Measurements from ENCODE around the gene NOP9.

NOP9 gene

GRCh38 chr14:24312736-24313507, 13.3 kb downstream of the NOP9 start:
- TF ChIP-seq POU2F2 (IDR thresholded peaks at IDR 0.05; ENCODE audit: low read depth, low read length) (no peak), TAF1 (IDR thresholded peaks at IDR 0.05; ENCODE audit: low read depth, low read length) (no peak), SPI1 (IDR thresholded peaks at IDR 0.05; ENCODE audit: low read depth, low read length) (no peak), PAX5 (IDR thresholded peaks at IDR 0.05; ENCODE audit: insufficient read depth, low read length, severe bottlenecking) (no peak), POLR2A (IDR thresholded peaks at IDR 0.05; ENCODE audit: low read depth, low read length) (no peak), POLR2AphosphoS5 (IDR thresholded peaks at IDR 0.05; ENCODE audit: low read depth, low read length) (peak; percentile 20; the same call in 1 of the 2 replicates)
- FAIRE-seq (peak; percentile 56), DNase-seq (ENCODE audit: insufficient read length, low spot score) (no peak)

GRCh38 chr14:24313913-24314312, 14.3 kb downstream of the NOP9 start:
- FAIRE-seq = peak; percentile 35
- TF ChIP-seq PAX5 (IDR thresholded peaks at IDR 0.05; ENCODE audit: insufficient read depth, low read length, severe bottlenecking) (no peak), POLR2A (IDR thresholded peaks at IDR 0.05; ENCODE audit: low read depth, low read length) (no peak), TAF1 (IDR thresholded peaks at IDR 0.05; ENCODE audit: low read depth, low read length) (no peak), POLR2AphosphoS5 (IDR thresholded peaks at IDR 0.05; ENCODE audit: low read depth, low read length) (no peak), SPI1 (IDR thresholded peaks at IDR 0.05; ENCODE audit: low read depth, low read length) (no peak), POU2F2 (IDR thresholded peaks at IDR 0.05; ENCODE audit: low read depth, low read length) (no peak)
- no peak for DNase-seq (ENCODE audit: insufficient read length, low spot score)

- TF ChIP-seq POU2F2 (IDR thresholded peaks at IDR 0.05; ENCODE audit: low read depth, low read length) = no peak
- TF ChIP-seq POLR2AphosphoS5 (IDR thresholded peaks at IDR 0.05; ENCODE audit: low read depth, low read length) = no peak
- TF ChIP-seq PAX5 (IDR thresholded peaks at IDR 0.05; ENCODE audit: insufficient read depth, low read length, severe bottlenecking) = no peak
- no peak for TF ChIP-seq POLR2A (IDR thresholded peaks at IDR 0.05; ENCODE audit: low read depth, low read length)
- no peak for TF ChIP-seq SPI1 (IDR thresholded peaks at IDR 0.05; ENCODE audit: low read depth, low read length)
- TF ChIP-seq TAF1 (IDR thresholded peaks at IDR 0.05; ENCODE audit: low read depth, low read length) = no peak
- no peak for FAIRE-seq
Observed at GRCh38 chr14:24314377-24315193, 14.9 kb downstream of the NOP9 start.

GRCh38 chr14:24315243-24315806, 15.7 kb downstream of the NOP9 start:
- DNase-seq (ENCODE audit: insufficient read length, low spot score) (no peak), FAIRE-seq (no peak)
- TF ChIP-seq SPI1 (IDR thresholded peaks at IDR 0.05; ENCODE audit: low read depth, low read length) (no peak), POLR2A (IDR thresholded peaks at IDR 0.05; ENCODE audit: low read depth, low read length) (no peak), TAF1 (IDR thresholded peaks at IDR 0.05; ENCODE audit: low read depth, low read length) (no peak), POU2F2 (IDR thresholded peaks at IDR 0.05; ENCODE audit: low read depth, low read length) (no peak), POLR2AphosphoS5 (IDR thresholded peaks at IDR 0.05; ENCODE audit: low read depth, low read length) (no peak), PAX5 (IDR thresholded peaks at IDR 0.05; ENCODE audit: insufficient read depth, low read length, severe bottlenecking) (no peak)

More at GRCh38 chr14:24314377-24315193, 14.9 kb downstream of the NOP9 start:
- DNase-seq (ENCODE audit: insufficient read length, low spot score) = no peak

GRCh38 chr14:24315807-24316596, 16.4 kb downstream of the NOP9 start:
- no peak for DNase-seq (ENCODE audit: insufficient read length, low spot score)
- TF ChIP-seq POLR2AphosphoS5 (IDR thresholded peaks at IDR 0.05; ENCODE audit: low read depth, low read length) = no peak
- TF ChIP-seq PAX5 (IDR thresholded peaks at IDR 0.05; ENCODE audit: insufficient read depth, low read length, severe bottlenecking) = no peak
- no peak for TF ChIP-seq TAF1 (IDR thresholded peaks at IDR 0.05; ENCODE audit: low read depth, low read length)
- no peak for TF ChIP-seq POLR2A (IDR thresholded peaks at IDR 0.05; ENCODE audit: low read depth, low read length)
- no peak for TF ChIP-seq POU2F2 (IDR thresholded peaks at IDR 0.05; ENCODE audit: low read depth, low read length)
- FAIRE-seq = no peak

- no peak for FAIRE-seq
- no peak for DNase-seq (ENCODE audit: insufficient read length, low spot score)
- no peak for TF ChIP-seq TAF1 (IDR thresholded peaks at IDR 0.05; ENCODE audit: low read depth, low read length)
- no peak for TF ChIP-seq POU2F2 (IDR thresholded peaks at IDR 0.05; ENCODE audit: low read depth, low read length)
- no peak for TF ChIP-seq POLR2A (IDR thresholded peaks at IDR 0.05; ENCODE audit: low read depth, low read length)
- no peak for TF ChIP-seq POLR2AphosphoS5 (IDR thresholded peaks at IDR 0.05; ENCODE audit: low read depth, low read length)
Observed at GRCh38 chr14:24316597-24316950, 16.9 kb downstream of the NOP9 start.

GRCh38 chr14:24317141-24317928, 17.7 kb downstream of the NOP9 start:
- FAIRE-seq (no peak), DNase-seq (ENCODE audit: insufficient read length, low spot score) (no peak)

GRCh38 chr14:24321212-24321975, 21.7 kb downstream of the NOP9 start:
- TF ChIP-seq POU2F2 (IDR thresholded peaks at IDR 0.05; ENCODE audit: low read depth, low read length) (no peak), SPI1 (IDR thresholded peaks at IDR 0.05; ENCODE audit: low read depth, low read length) (no peak), TAF1 (IDR thresholded peaks at IDR 0.05; ENCODE audit: low read depth, low read length) (no peak), POLR2AphosphoS5 (IDR thresholded peaks at IDR 0.05; ENCODE audit: low read depth, low read length) (no peak), PAX5 (IDR thresholded peaks at IDR 0.05; ENCODE audit: insufficient read depth, low read length, severe bottlenecking) (no peak), POLR2A (IDR thresholded peaks at IDR 0.05; ENCODE audit: low read depth, low read length) (no peak)
- FAIRE-seq = no peak
- DNase-seq (ENCODE audit: insufficient read length, low spot score) = no peak

More at GRCh38 chr14:24317141-24317928, 17.7 kb downstream of the NOP9 start:
- TF ChIP-seq POU2F2 (IDR thresholded peaks at IDR 0.05; ENCODE audit: low read depth, low read length) = no peak

Measured in GM12891 (cell line).